SK-N-SH (cell line): Measurements from ENCODE around the gene ARHGAP20.

Source experiments
- CHD2 ChIP-seq: fragments of 150-350 bp; IDR thresholded peaks from 2 replicates; pipeline ENCODE4 v1.6.1; 2018; ENCODE audit warnings: low read length; ENCODE audit not compliant: partially characterized antibody
- EZH2phosphoT487 ChIP-seq: fragments of 200-600 bp; sonication (generic); IDR thresholded peaks from 2 replicates; pipeline ENCODE4 v1.6.1; 2017; ENCODE audit warnings: low read depth, mixed run types, mild to moderate bottlenecking, antibody characterized with exemption, moderate library complexity, borderline replicate concordance
- FOXM1 ChIP-seq: IDR thresholded peaks from 2 replicates; pipeline ENCODE4 v1.4.0; 2012; ENCODE audit warnings: low read depth, mild to moderate bottlenecking
- NRF1 ChIP-seq: IDR thresholded peaks from 2 replicates; pipeline ENCODE4 v1.6.1; 2012; ENCODE audit warnings: low read depth, mild to moderate bottlenecking, low read length
- POLR2AphosphoS5 ChIP-seq: IDR thresholded peaks from 2 replicates; pipeline ENCODE4 v1.6.1; 2012; ENCODE audit warnings: low read depth, low read length
- SIN3A ChIP-seq: IDR thresholded peaks from 2 replicates; pipeline ENCODE4 v1.6.1; 2012; ENCODE audit warnings: low read depth, mild to moderate bottlenecking, low read length, moderate library complexity, borderline replicate concordance
- TAF1 ChIP-seq: IDR thresholded peaks from 2 replicates; pipeline ENCODE4 v1.6.1; 2012; ENCODE audit warnings: low read depth, mild to moderate bottlenecking, low read length, moderate library complexity, borderline replicate concordance
- TF ChIP-seq, protein P1 (sequence below): IDR thresholded peaks from 2 replicates; pipeline ENCODE4 v1.4.0; 2012; ENCODE audit warnings: low read depth, borderline replicate concordance
- TF ChIP-seq, protein P2 (sequence below): fragments of 150-350 bp; IDR thresholded peaks from 2 replicates; pipeline ENCODE4 v1.6.1; 2016; ENCODE audit warnings: mild to moderate bottlenecking, low read depth, low read length
- TF ChIP-seq, protein P3 (sequence below): fragments of 200-600 bp; sonication (generic); IDR thresholded peaks from 2 replicates; pipeline ENCODE4 v1.6.1; 2017; ENCODE audit warnings: antibody characterized with exemption, mild to moderate bottlenecking, moderate library complexity
- TF ChIP-seq, protein P4 (sequence below): IDR thresholded peaks from 2 replicates; pipeline ENCODE4 v1.4.0; 2012; ENCODE audit warnings: low read depth
- TF ChIP-seq, protein P5 (sequence below): IDR thresholded peaks from 2 replicates; pipeline ENCODE4 v1.6.1; 2012; ENCODE audit warnings: mild to moderate bottlenecking, low read depth, low read length, moderate library complexity

DNA sequence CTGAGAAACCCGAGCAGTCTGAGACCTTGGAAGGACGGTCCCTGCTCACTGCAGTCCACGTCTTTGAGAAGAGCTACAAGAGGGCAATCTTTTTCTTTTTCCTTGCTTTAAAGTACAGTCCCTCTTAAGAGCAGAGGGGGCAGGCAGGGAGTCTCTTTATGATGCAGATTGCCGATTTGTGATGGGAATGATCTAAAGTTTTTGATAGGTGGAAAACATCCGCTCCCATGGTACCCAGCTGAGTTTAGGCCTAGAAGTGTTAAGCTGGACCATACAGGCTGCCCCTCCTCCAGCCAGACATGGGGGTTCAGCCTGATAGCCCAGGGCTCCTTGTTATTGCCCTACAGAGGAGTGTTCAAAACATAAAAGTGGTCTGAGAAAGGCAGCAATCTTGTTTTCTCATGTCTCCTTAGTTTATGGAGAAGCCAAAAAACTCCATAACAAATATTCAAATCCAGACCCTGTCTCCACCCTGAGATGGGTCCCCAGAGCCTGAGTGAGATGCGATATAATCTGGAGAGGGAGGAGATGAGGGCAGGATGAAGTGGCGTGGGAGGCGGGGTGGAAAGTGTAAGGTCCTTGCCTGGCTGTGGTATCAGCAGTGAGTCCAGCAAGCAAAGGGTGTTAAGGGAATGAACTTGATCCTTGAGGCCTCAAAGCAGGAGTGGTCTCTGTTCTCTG is 147.4 kb downstream of the ARHGAP20 start:
- TF ChIP-seq CHD2 (no peak), TAF1 (no peak), SIN3A (no peak), EZH2phosphoT487 (no peak), FOXM1 (no peak), NRF1 (no peak), POLR2AphosphoS5 (no peak)
- TF ChIP-seq, protein P1, sequence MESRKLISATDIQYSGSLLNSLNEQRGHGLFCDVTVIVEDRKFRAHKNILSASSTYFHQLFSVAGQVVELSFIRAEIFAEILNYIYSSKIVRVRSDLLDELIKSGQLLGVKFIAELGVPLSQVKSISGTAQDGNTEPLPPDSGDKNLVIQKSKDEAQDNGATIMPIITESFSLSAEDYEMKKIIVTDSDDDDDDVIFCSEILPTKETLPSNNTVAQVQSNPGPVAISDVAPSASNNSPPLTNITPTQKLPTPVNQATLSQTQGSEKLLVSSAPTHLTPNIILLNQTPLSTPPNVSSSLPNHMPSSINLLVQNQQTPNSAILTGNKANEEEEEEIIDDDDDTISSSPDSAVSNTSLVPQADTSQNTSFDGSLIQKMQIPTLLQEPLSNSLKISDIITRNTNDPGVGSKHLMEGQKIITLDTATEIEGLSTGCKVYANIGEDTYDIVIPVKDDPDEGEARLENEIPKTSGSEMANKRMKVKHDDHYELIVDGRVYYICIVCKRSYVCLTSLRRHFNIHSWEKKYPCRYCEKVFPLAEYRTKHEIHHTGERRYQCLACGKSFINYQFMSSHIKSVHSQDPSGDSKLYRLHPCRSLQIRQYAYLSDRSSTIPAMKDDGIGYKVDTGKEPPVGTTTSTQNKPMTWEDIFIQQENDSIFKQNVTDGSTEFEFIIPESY, result no peak
- TF ChIP-seq, protein P2, sequence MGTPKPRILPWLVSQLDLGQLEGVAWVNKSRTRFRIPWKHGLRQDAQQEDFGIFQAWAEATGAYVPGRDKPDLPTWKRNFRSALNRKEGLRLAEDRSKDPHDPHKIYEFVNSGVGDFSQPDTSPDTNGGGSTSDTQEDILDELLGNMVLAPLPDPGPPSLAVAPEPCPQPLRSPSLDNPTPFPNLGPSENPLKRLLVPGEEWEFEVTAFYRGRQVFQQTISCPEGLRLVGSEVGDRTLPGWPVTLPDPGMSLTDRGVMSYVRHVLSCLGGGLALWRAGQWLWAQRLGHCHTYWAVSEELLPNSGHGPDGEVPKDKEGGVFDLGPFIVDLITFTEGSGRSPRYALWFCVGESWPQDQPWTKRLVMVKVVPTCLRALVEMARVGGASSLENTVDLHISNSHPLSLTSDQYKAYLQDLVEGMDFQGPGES, result no peak
- TF ChIP-seq, protein P3, sequence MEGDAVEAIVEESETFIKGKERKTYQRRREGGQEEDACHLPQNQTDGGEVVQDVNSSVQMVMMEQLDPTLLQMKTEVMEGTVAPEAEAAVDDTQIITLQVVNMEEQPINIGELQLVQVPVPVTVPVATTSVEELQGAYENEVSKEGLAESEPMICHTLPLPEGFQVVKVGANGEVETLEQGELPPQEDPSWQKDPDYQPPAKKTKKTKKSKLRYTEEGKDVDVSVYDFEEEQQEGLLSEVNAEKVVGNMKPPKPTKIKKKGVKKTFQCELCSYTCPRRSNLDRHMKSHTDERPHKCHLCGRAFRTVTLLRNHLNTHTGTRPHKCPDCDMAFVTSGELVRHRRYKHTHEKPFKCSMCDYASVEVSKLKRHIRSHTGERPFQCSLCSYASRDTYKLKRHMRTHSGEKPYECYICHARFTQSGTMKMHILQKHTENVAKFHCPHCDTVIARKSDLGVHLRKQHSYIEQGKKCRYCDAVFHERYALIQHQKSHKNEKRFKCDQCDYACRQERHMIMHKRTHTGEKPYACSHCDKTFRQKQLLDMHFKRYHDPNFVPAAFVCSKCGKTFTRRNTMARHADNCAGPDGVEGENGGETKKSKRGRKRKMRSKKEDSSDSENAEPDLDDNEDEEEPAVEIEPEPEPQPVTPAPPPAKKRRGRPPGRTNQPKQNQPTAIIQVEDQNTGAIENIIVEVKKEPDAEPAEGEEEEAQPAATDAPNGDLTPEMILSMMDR, result no peak
- TF ChIP-seq, protein P4, sequence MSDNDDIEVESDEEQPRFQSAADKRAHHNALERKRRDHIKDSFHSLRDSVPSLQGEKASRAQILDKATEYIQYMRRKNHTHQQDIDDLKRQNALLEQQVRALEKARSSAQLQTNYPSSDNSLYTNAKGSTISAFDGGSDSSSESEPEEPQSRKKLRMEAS, result no peak
- TF ChIP-seq, protein P5, sequence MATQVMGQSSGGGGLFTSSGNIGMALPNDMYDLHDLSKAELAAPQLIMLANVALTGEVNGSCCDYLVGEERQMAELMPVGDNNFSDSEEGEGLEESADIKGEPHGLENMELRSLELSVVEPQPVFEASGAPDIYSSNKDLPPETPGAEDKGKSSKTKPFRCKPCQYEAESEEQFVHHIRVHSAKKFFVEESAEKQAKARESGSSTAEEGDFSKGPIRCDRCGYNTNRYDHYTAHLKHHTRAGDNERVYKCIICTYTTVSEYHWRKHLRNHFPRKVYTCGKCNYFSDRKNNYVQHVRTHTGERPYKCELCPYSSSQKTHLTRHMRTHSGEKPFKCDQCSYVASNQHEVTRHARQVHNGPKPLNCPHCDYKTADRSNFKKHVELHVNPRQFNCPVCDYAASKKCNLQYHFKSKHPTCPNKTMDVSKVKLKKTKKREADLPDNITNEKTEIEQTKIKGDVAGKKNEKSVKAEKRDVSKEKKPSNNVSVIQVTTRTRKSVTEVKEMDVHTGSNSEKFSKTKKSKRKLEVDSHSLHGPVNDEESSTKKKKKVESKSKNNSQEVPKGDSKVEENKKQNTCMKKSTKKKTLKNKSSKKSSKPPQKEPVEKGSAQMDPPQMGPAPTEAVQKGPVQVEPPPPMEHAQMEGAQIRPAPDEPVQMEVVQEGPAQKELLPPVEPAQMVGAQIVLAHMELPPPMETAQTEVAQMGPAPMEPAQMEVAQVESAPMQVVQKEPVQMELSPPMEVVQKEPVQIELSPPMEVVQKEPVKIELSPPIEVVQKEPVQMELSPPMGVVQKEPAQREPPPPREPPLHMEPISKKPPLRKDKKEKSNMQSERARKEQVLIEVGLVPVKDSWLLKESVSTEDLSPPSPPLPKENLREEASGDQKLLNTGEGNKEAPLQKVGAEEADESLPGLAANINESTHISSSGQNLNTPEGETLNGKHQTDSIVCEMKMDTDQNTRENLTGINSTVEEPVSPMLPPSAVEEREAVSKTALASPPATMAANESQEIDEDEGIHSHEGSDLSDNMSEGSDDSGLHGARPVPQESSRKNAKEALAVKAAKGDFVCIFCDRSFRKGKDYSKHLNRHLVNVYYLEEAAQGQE, result no peak
